Forelimb muscle (tissue), 1 donor: ENCODE results near the gene TK1. TPM values are rescaled to one million over a fixed set of nuclear protein-coding genes. Genes with fewer than 3 reads are reported as not detected.
"Not testable (repeated sequence)": the region's sequence is repeated elsewhere in the genome, so short reads cannot be mapped to it uniquely, and the experiment has no call there.

Experiments used
- DNase-seq: peaks from one replicate; pipeline ENCODE4 v3.0.0-alpha.2; 2013; ENCODE audit warnings: low read depth
- polyA plus RNA-seq: library from polyadenylated mRNA; unstranded; fragments of 120-200 nt; gene quantifications from one replicate; pipeline ENCODE4 v1.2.1, GENCODE V29; 2013; ENCODE audit not compliant: insufficient read length

Gene TK1
- polyA plus RNA-seq, 1 donor = 17.8 TPM

- DNase-seq = no peak
These were observed 10.3 kb downstream of the TK1 start for GRCh38 chr17:78176548-78177025.

- no peak for DNase-seq
These were observed 11.2 kb downstream of the TK1 start for GRCh38 chr17:78175643-78175981.

GRCh38 chr17:78174870-78175642 lies 11.8 kb downstream of the TK1 start:
- DNase-seq = no peak

GRCh38 chr17:78174346-78174869 lies 12.4 kb downstream of the TK1 start:
- no peak for DNase-seq

GRCh38 chr17:78173097-78173715 lies 13.6 kb downstream of the TK1 start:
- no peak for DNase-seq

- no peak for DNase-seq
These were observed 14.4 kb downstream of the TK1 start for GRCh38 chr17:78172249-78173051.

GRCh38 chr17:78171591-78172248 lies 15.1 kb downstream of the TK1 start:
- DNase-seq = not testable (repeated sequence)

GRCh38 chr17:78170692-78171590 lies 15.9 kb downstream of the TK1 start:
- no peak for DNase-seq

- no peak for DNase-seq
These were observed 17.7 kb downstream of the TK1 start for GRCh38 chr17:78168903-78169793.

- DNase-seq = no peak
These were observed 18.5 kb downstream of the TK1 start, which contains the start of gene SYNGR2 for GRCh38 chr17:78168242-78168902. SYNGR2 (plus strand) TSS chr17:78168581; CDS start chr17:78168617, 36 bp downstream.

- no peak for DNase-seq
These were observed 20.4 kb downstream of the TK1 start for GRCh38 chr17:78166416-78166815.

- DNase-seq = no peak
These were observed 21.9 kb downstream of the TK1 start for GRCh38 chr17:78164748-78165607.

- no peak for DNase-seq
These were observed 22.7 kb downstream of the TK1 start for GRCh38 chr17:78163881-78164747.

- no peak for DNase-seq
These were observed 27.2 kb downstream of the TK1 start for GRCh38 chr17:78159575-78160158.

- DNase-seq = no peak
These were observed 31.7 kb downstream of the TK1 start for GRCh38 chr17:78154903-78155811.
